ENCODE measurements around the gene TRIM62. TPM values are rescaled to one million over a fixed set of nuclear protein-coding genes. Genes with fewer than 3 reads are reported as not detected.

The TRIM62 gene
- total RNA-seq, 1 donor from 2014 or later, result 10.8 TPM

DNA sequence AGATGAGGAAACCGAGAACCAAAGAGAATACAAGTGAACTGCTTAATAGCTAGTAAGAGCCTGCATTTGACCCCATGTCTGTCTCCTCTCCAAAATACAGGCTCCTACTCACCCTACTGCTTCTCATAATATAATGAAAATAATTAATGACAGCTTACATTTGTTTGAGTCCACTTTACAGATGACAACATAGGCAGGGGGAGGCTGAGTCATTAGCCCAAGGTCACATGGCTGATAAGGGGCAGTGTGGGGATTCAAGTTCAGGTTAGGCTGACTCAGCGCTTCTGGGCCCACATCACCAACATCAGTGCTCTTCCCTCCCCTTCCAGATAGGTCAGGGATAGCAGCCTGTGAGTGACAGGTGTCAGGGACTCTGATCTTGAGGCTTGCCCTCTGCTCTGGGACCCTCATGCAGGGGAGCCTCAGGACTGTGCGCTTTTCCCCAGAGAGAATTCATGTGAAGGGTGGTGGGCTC, 84.7 kb downstream of the TRIM62 start:
- TF ChIP-seq, protein P1, sequence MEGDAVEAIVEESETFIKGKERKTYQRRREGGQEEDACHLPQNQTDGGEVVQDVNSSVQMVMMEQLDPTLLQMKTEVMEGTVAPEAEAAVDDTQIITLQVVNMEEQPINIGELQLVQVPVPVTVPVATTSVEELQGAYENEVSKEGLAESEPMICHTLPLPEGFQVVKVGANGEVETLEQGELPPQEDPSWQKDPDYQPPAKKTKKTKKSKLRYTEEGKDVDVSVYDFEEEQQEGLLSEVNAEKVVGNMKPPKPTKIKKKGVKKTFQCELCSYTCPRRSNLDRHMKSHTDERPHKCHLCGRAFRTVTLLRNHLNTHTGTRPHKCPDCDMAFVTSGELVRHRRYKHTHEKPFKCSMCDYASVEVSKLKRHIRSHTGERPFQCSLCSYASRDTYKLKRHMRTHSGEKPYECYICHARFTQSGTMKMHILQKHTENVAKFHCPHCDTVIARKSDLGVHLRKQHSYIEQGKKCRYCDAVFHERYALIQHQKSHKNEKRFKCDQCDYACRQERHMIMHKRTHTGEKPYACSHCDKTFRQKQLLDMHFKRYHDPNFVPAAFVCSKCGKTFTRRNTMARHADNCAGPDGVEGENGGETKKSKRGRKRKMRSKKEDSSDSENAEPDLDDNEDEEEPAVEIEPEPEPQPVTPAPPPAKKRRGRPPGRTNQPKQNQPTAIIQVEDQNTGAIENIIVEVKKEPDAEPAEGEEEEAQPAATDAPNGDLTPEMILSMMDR (IDR thresholded peaks at IDR 0.05; ENCODE audit: insufficient read depth, low read depth, low read length), result no peak
- no peak for TF ChIP-seq EZH2 (IDR thresholded peaks at IDR 0.05; ENCODE audit: insufficient read depth, low read length)
- Histone ChIP-seq H3K4me2 (ENCODE audit: low read length) (no peak overlapping the region), H3K4me3 (ENCODE audit: insufficient read depth, low read depth, low read length) (no peak overlapping the region), H3K27me3 (ENCODE audit: insufficient read depth, low read length) (no peaks in the 10 kb centered on the region), H2AFZ (ENCODE audit: low read depth, low read length) (no peak overlapping the region), H3K79me2 (ENCODE audit: insufficient read depth, low read length) (no peaks in the 10 kb centered on the region), H4K20me1 (ENCODE audit: insufficient read depth, low read length) (no peaks in the 10 kb centered on the region), H3K9me3 (ENCODE audit: insufficient read depth, low read depth, low read length) (no peaks in the 10 kb centered on the region), H3K36me3 (ENCODE audit: insufficient read depth, low read length) (no peaks in the 10 kb centered on the region), H3K9ac (ENCODE audit: low read length) (no peak overlapping the region), H3K27ac (ENCODE audit: low read depth, low read length) (no peak overlapping the region), H3K4me1 (ENCODE audit: insufficient read depth, low read length) (peaks cover 35% of the 10 kb centered on the region)
- H3K4me1 Mint-ChIP-seq (ENCODE audit: low read depth, unreplicated experiment), result peaks cover 38% of the 10 kb centered on the region
- DNase-seq (ENCODE audit: low read depth) (peak; percentile 63), FAIRE-seq (no peak)
- no peaks in the 10 kb centered on the region for H3K27me3 Mint-ChIP-seq (ENCODE audit: low read depth, unreplicated experiment)
- no peak overlapping the region for H3K27ac Mint-ChIP-seq (ENCODE audit: unreplicated experiment)
- H3K4me3 Mint-ChIP-seq (ENCODE audit: unreplicated experiment), result peak overlapping the region; percentile 45
- peaks cover under 1% of the 10 kb centered on the region for H3K9me3 Mint-ChIP-seq (ENCODE audit: unreplicated experiment)
- peaks cover 23% of the 10 kb centered on the region for H3K36me3 Mint-ChIP-seq (ENCODE audit: low read depth, unreplicated experiment)

DNA sequence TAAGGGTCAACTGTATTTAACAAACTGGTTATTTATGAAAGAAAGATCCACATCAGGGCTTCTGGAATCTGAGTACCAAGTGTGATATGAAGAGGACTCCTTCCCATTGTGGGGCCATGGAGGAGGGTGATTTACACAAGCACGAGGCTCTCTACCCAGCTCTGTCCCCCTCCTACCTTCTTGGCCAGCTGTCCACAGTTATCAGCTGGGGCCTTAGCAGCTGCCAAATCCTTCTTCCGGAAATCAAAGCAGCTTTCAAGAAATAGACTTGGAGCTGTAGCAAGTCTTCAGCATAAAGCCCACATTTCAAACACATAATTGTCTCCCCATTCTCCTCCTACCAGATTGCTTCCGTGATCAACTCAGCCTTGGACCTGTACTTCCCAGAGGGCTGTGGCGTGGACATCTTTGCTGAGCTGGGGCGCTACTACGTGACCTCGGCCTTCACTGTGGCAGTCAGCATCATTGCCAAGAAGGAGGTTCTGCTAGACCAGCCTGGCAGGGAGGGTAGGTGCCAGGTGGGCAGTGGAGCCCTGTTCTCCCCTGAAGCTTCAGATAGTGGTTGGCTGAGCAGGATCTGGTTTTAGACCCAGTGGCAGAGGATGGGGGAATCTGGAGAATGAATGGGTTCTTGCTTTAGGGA, 85.4 kb downstream of the TRIM62 start:
- peaks cover 23% of the 10 kb centered on the region for H3K36me3 Mint-ChIP-seq (ENCODE audit: low read depth, unreplicated experiment)
- FAIRE-seq, result no peak
- Histone ChIP-seq H3K4me2 (ENCODE audit: low read length) (no peak overlapping the region), H2AFZ (ENCODE audit: low read depth, low read length) (no peak overlapping the region), H4K20me1 (ENCODE audit: insufficient read depth, low read length) (no peaks in the 10 kb centered on the region), H3K4me3 (ENCODE audit: insufficient read depth, low read depth, low read length) (no peak overlapping the region), H3K9ac (ENCODE audit: low read length) (no peak overlapping the region), H3K4me1 (ENCODE audit: insufficient read depth, low read length) (peaks cover 35% of the 10 kb centered on the region), H3K79me2 (ENCODE audit: insufficient read depth, low read length) (no peaks in the 10 kb centered on the region), H3K36me3 (ENCODE audit: insufficient read depth, low read length) (no peaks in the 10 kb centered on the region), H3K27ac (ENCODE audit: low read depth, low read length) (no peak overlapping the region), H3K27me3 (ENCODE audit: insufficient read depth, low read length) (no peaks in the 10 kb centered on the region), H3K9me3 (ENCODE audit: insufficient read depth, low read depth, low read length) (no peaks in the 10 kb centered on the region)
- peak; percentile 69 for DNase-seq (ENCODE audit: low read depth)
- H3K27ac Mint-ChIP-seq (ENCODE audit: unreplicated experiment), result peak overlapping the region; percentile 72
- no peaks in the 10 kb centered on the region for H3K27me3 Mint-ChIP-seq (ENCODE audit: low read depth, unreplicated experiment)
- H3K4me3 Mint-ChIP-seq (ENCODE audit: unreplicated experiment), result peak overlapping the region; percentile 60
- TF ChIP-seq, protein P1 (IDR thresholded peaks at IDR 0.05; ENCODE audit: insufficient read depth, low read depth, low read length), result no peak
- no peak for TF ChIP-seq EZH2 (IDR thresholded peaks at IDR 0.05; ENCODE audit: insufficient read depth, low read length)
- peaks cover 36% of the 10 kb centered on the region for H3K4me1 Mint-ChIP-seq (ENCODE audit: low read depth, unreplicated experiment)
- H3K9me3 Mint-ChIP-seq (ENCODE audit: unreplicated experiment), result no peaks in the 10 kb centered on the region

Other genes starting within 250 kb of the TRIM62 start
- 25.8 and 29.7 TPM in 2 replicates for gene RNF19B, start 217.2 kb downstream of the TRIM62 start, total RNA-seq
- gene AK2, start 145.2 kb downstream of the TRIM62 start, total RNA-seq, result 126 and 138 TPM in 2 replicates
- gene AZIN2, start 100.9 kb downstream of the TRIM62 start, total RNA-seq, result 10.1 and 15.6 TPM in 2 replicates
- gene ZNF362, start 74.4 kb upstream of the TRIM62 start, total RNA-seq, result 38.7 and 43.8 TPM in 2 replicates
- gene A3GALT2, start 139.1 kb upstream of the TRIM62 start, total RNA-seq, result not detected in 2 replicates
- 112 and 113 TPM in 2 replicates for gene PHC2, start 249.1 kb upstream of the TRIM62 start, total RNA-seq

Data from astrocyte (in vitro differentiated cells and primary cell).